ENCODE results near the gene SUN2.

Gene SUN2

DNA sequence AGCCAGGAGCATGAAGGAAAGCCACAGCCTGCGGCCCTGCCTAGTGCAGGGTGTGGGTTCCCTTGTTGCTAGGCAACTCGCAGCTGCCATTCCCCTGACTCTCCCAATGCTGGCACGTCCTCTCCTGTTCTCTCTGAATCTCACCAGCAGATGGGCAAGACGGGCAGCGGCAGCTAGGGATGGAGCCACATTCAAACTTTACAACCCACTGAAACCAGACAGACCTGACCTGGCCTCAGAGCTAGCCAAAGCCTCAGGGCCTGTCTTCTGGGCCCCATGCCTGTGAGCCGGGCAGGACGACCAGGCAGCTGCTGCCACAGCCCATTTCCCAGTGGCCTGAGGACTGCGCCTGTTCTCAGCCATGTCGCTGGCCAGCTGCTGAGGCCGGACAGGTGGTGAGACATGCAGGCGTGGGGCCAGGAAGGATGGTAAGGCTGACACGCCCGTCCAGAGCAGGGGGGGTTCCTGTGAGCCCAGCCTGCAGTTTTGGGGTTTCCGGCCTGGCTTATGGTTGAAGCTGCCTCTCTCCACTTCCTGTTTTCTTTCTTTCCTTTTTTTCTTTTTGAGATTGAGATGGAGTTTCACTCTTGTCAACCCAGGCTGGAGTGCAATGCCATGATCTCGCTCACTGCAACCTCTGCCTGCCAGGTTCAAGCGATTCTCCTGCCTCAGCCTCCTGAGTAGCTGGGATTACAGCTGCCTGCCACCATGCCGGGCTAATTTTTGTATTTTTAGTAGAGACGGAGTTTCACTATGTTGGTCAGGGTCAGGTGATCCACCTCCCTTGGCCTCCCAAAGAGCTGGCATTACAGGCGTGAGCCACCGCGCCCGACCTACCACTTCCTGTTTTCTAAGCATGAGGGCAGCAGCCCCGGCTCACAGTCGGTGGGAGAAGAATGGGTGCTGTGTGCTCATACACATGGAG is 4.1 kb downstream of the SUN2 start:
- peak; percentile 75 to 81 (median 81) for DNase-seq

DNA sequence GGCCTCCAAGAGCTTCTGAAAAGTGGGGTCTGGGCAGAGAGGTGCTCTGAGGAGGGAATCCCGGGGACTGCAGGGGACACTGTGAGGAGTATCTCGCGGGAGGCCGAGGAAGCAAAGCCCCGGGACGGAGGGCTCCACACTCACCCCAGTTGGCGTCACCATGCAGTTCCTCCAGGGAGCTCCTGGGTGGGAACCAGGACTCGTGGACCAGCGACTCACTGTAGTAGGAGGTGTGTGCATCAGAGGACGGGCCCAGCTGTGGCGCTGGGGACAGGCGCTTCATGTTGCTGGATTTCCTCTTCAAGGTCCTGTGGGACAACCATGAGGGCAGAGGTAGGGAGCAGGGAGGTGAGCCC is 4.8 kb downstream of the SUN2 start:
- no peak for DNase-seq

DNA sequence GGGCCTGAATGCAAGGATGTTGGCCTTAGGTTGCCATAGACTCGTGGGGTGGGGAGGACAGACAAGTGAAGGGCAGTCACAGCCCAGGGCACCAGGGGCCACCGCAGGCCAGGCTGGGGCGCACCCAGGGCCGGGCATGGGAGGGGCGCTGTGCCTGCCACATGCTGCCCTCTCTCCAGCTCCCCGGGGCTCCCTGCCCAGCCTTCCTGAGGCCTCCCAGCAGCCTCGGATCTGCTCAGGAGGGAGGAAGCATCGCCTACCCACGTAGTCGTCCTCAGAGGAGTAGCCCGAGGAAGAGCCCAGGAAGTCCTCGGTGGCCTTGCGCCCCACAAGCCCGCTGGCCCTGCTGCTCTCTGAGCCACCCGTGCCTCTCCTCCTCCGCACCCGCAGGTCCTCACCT is 5.2 kb downstream of the SUN2 start:
- DNase-seq = no peak

DNA sequence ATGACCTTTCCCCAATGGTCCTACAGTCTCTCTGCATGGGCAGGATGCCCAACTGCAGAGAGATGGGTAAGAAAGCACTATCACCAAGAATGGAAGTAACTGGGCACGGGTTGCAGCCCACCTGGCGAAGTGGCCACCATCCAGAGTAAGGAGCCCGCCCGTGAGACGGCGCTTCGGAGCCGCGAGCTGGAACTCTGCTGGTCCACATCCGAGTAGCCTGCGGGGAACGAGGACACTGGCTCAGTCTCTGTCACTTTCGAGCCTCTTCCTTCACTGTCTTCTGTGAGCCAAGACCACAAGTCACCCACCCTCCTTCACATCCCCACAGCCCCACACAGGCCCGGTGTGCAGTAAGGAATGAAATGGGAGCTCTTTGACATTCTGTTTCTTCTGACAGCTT is 5.7 kb downstream of the SUN2 start:
- no peak for DNase-seq

DNA sequence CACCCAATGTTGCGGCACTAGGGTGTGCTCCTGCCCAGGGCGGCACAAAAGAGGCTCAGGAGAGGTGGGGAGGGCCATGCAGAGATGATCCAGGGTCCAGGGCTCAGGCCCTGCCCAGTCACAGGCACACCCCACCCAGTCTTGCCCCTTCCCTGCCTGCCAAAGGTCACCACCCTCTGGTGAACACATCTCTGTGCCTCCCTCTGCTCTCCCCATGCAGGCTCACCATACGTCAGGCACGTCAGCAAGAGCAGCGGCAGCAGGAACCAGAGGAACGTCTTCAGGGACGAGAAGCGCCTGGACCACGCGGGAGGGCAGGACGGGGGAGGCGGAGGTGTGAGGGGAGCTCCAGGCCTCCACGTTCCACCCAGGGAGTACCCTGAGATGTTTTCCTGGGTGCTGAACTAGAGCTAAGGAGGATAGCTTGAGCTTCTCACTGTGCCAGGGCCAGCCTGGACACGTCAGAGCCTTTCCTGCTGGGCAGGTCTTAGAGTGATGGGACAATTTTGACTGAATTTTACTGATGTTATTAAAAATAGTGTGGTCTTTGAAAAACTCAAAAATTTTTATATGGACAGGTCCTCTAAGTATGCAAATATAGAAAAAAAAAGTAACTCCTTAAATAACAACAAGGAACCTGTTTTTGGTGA is 7.2 kb downstream of the SUN2 start:
- no peak for DNase-seq

DNA sequence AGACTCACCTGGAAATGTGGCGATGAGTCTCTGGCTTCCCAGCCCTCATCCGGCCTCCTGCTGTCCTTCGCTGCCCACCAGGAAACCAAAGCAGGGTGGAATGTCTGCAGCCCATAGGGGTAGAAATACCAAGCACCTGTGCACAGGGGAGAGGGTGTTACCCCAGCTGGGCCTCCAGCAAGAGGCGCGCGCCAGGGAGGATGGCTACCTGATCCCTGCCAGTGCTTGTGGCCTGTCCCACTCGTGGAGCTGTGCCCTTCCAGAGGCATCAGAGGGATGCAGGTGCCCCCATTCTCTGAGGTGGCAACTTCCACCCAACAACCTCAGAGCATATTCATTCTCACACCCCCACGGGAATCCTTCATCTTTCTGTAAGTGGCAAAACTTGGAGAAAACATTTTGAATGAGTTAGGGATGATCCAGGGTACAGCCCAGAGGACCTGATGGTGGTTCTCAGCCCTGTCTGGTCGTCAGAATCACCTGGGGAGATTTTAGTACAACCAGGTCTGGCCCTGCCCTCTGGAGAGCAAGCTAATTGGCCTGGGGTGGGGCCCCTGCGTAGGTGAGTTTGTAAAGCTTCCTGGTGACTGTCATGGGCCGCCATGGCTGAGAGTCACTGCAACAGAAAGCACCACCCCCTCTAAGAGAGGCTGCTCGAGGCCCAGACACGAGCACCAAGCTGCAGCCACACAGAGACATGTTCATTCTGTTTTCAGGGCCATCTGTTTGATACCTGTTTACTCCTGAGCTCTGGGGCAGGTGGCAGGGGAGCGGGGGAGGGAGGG is 9.9 kb downstream of the SUN2 start:
- no peak for DNase-seq

DNA sequence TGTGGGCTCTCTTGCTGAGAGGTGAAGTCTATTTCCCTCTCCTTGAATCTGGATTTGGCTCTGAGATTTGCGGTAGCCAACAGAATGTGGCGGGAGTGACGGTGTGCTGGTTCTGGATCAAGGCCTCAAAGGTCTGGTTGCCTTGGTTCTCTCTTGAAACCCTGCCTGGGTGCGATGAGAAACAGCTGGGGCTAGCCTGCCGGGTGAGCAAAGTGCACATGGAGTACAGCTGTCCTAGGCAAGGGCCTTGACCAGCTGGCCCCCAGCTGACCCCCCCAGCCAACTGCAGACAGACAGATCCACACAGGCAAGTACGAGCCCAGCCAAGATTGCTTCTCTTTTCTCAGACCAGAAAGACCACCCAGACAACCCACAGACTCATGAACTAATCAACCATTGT is 10.8 kb downstream of the SUN2 start:
- no peak for DNase-seq

DNA sequence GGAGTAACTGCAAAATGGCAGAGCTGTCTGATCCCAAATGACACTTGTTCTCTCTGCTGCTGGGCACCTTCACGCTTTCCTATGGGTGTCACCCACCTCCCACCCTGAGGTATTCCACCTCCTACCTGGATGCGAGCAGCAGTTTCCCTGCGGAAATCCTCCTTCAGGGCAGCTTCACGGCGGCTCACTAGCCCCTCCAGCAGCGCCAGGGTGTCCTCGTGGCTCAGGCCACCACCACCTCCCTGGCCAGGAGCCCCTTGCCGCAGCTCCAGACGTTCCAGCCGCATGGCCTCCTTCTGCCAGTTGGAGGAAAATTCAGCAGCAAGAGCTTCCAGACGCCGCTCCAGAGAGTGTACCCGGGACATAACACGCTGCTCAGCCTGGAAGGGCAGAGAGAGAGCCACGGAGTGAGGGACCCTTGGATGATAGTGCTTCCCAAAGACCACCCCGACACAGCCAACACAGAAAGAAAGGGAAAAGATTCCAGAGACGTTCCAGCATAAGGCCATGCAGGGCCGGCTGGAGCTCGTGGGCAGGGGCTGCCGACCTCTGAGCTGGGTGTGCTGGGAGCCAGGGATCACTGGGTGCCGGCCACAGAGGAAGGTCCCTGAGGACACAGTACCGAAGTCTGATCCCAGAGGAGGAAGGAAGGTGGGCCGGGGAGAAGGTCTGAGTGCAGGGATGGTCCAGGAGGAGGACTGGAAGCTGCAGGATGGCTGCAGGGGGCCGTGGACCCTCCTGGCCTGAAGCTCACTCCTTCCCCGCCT is 13.4 kb downstream of the SUN2 start:
- no peak for DNase-seq

DNA sequence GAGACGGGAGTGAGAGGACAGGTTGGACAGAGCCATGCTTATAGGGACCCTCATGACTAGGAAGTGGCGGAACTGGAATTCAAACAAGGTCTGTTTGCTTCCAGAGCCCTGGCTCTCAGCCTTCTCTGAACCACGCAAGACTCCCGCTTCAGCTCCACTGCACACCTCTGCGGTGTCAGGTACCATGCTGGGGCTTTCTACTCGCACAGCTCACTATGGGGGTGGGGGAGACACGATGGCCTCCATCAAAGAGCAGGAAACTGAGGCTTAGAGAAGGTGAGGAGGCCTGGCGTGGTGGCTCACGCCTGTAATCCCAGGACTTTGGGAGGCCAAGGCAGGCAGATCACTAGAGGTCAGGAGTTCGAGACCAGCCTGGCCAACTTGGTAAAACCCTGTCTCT is 14.2 kb downstream of the SUN2 start:
- no peak for DNase-seq

DNA sequence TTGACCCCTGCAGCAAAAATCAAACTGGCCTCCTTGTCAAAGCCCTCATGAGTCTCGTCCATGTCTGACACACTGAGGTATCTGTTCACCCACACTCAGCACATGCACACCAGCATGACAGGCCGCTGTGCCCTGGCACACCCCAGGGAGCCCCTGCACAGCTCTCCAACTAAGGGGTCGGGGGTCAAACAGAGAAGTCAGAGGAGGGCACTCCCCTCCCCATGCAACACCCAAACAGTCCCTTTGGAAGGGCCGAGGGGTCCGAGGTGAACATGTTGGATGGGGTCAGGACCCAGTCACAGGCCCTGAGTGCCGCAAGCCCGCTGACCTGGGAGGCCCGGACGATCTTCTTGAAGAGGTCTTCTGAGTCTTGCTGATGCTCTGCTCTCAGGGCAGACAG is 14.6 kb downstream of the SUN2 start:
- no peak for DNase-seq

DNA sequence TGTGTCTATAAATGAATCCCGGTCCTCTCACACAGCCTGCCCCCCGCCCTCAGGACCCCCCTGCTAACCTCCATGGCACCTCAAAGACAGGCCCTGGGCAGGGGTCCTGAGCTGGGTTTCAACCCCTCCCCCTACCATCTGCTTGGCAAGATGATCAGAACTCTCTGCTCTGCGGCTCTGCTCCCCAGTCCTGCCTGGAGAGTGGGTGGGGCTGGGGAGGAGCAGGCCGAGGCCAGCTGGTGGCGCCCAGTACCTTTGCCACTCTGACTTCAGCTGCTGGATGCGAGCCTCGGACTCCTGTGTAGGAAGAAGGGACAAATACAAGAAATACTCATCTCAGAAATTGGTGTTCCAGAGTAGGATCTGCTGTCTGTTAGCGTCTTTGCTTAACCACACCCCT is 15.0 kb downstream of the SUN2 start:
- DNase-seq = no peak

DNA sequence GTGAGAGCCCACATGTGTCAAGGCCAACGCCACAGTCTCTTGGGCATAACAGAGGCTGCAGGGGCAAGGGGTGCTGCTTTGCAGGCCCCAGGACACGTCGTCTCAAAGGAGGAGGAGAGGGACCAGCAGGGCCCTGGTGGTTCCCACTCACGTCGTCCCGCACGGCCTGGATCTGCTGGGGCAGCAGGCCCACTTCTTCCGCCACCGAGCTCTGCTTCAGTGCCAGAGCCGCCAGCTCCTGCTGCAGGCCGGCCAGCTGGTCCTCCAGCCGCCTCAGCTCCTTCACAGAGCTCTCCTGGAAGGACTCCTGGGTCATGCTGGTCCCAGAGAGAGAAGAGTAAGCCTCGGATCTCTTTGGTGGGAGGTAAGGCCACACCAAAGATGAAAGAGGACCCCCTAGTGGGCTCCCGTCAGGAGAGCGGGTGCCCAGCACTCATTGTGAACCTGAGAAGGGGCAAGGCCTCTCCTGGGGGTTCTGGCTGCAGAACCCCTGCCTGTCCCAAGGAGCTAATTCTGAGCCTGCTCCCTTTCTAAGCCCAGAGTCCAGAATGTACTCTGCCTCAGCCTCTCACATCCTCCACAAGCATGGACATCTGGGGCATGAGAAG is 15.6 kb downstream of the SUN2 start:
- DNase-seq = no peak

DNA sequence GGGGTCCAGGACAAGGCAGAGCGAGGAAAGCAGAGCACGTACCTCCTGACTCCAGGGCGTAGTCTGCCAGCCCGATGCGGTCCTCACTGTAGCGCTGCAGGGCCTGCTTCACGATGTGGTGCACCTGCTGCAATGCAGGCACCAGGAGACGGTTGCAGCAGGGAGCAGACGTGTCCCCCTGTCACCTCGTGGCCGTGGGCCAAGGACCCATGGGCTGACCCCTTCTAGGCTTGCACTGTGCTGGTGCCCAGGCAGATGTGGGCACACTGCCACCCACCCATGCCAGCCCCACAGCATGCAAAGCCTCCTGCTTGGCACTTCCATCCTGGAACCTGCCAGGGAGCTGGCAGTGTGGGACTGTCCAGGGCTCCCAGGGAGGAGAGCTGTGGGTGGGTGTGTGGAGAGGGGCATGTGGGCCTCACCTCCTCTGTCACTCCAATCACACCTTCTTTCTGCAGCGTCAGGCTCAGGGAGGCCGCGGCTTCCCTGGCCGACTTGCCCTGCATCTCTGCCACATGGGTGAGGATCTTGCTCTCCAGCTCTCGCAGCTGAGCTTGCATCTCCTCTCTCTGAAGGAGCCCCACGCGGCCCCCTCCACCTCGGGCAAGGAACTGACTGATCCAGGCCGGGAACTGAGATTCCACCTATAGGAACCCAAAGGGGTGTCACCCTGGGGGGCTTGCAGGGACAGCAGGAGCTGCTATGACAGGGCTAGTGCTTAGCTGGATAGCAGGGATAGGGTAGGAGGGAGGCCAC is 16.3 kb downstream of the SUN2 start:
- DNase-seq = no peak

DNA sequence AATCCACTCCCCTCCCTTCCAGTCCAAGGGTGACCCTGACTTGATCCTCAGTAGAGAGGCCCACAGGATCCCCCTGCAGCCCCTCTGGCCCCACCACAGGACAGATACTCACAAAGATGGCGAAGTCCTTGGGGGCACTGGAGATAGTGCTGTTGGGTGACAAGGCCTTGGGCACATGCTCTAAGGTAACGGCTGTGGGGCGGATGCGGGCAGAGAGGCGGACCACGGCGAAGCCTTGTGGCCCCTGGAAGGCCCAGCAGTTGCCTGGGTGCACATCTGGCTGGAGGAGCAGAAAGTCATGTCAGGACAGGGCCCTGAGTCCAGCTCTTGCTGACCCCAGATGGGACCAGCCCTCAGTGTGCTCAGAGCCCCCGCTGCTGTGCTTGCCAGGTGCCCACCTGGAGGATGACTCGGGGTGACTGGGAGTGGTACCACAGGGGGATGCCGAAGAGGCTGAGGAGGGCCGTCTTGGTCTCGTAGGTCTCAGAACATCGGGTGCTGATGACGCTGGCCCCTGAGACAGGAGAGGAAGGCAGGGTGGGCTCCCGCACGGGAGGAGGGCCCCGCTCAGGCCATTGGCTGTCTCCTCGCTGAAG is 17.2 kb downstream of the SUN2 start:
- no peak for DNase-seq

DNA sequence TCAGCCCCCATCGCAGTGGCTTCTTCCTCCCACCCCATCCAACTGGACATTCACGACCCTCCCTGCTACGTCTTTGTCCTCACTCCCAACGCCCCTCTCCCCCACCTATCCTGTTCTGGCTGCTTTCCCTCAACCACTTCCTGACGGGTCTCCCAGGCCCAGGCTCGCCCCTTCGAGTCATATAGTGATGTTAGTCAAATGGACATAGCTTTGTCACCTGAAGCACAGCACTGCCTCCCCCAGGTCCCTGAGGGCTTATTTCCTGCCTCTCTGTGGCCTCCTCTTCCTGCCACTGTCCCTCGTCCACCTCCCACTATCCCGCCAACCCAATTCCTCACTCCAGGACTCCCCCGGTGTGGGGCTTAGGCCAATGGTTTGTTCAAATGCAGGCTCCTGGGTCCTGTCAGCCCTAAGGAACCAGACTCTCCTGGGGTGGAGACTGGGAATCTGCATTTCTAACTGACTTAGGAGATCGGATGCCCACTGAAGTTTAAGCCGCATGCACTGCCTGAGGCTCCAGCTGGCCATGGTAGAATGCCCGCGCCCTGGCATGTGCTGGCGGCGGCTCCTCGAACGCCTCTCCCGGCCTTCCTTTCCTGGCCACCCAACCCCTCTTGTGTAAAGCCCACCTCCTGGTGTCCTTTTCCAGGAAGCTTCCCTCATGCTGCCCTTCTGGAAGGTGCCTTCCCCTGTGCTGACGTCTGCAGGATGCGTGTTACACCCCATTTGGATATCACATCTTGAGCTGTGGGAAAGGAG is 18.3 kb downstream of the SUN2 start:
- no peak for DNase-seq

DNA sequence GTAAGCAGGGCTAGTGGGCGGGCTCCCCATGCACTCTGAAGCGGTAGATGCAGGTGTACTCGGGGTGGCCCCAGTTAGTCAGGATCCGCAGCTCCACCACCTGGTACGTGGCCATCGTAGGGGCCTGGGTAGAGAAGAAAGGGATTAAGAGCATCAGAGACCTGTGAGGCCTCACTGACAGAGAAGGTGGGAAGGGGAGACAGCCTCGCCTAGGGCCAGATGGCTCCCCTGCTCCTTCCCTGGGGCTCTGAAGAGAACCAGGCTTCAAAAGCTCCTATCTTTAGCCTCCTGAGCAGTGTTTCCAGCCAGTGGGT is 19.6 kb downstream of the SUN2 start:
- DNase-seq = no peak

DNA sequence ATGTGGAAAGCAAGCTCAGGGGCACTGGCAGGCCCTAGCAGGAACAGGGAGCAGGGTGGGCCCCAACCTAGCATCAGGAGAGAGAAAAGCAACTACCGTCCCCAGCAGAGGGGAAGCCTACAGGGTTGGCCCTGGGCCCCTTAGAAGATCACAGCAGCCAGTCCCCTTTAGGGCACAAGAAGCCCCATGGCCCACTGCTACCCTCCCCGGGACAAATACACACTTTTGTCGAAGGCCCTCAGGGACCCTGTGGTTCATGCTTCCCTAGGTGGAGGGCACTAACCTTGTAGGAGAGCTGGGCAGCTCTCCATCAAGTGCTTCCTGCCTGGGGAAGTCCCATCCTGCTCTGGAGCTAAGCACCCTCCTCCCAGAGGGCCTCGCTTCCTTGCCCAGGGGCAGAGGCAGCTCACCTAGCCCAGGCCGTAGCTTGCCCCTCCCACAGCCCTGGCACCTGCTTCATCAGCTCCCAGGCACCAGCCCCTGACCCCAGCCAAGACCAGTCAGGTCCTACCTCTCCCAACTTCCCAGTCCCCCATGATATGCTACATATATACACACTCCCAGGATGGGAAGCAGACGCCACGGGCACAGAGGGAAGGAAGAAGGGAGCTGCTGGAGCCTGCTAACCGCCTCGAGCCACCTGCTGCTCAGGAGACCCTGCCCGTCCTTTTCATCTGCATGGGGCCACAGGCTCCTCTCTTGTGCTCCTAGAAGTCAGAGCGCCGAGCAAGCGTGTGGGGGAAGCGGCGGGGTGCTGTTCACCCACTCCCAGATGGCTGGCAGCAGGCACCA is 20.1 kb downstream of the SUN2 start:
- DNase-seq = no peak

DNA sequence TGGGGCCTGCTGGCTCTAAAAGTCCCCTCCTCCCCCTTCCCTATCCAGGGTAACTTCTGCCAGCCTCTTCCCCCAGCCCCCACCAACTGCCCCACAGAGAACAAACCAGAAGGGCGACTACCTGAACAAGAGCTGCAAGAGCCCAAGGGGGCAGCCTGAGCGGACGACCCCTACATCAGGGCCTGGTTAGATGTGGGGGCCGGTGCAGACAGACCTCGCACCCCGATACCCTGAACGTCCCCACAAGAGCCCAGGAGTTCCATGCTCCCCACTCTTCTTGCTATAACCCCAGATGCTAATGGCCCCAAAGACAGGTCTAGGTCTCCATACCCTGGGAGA is 20.7 kb downstream of the SUN2 start:
- DNase-seq = no peak

DNA sequence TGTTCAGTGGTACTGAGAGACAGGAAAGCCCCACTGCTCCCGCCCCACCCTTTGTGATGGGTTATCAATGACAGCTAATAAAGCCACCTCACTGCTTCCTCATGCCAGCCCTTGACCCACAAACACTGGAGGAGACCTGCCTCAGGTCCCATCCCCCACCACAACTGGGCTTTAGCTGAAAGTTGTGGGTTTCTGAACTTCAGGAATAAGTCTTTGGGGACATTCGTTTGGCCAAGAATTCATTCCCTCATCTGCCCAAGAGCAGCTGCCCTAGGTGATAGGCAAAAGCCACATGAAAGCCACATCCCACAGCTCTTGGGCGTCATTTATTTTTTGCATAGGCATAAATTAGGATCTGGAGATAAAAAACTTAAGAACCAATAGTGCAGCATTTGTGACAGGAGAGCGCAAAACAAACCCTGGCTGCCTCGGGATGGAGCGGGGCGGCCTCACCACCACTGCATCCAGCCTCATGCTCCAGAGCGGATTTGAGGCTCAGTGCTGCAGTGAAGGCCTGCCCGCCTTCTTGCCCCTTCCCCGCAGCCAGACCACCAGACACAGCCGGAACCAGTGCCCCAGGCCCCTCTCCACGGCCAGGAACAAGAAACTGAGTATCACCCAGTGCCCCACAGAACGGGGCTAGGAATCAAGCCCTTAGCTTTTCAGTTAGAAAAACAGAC is 21.2 kb downstream of the SUN2 start:
- no peak for DNase-seq
